D341Med (cell line): Measurements from ENCODE around the gene METAP1.
"Not testable (repeated sequence)": the region's sequence is repeated elsewhere in the genome, so short reads cannot be mapped to it uniquely, and the experiment has no call there.

Source experiments
- DNase-seq: peaks from one replicate; pipeline ENCODE4 v3.0.0; 2012; ENCODE audit warnings: low spot score

METAP1 gene

GRCh38 chr4:99099814-99100213 lies 104.3 kb downstream of the METAP1 start:
- not testable (repeated sequence) for DNase-seq

GRCh38 chr4:99100876-99101275 lies 105.4 kb downstream of the METAP1 start:
- no peak for DNase-seq

GRCh38 chr4:99102634-99103033 lies 107.1 kb downstream of the METAP1 start:
- DNase-seq: no peak

- no peak for DNase-seq
These were observed 107.6 kb downstream of the METAP1 start for GRCh38 chr4:99103166-99103565.

GRCh38 chr4:99104153-99104552 lies 108.6 kb downstream of the METAP1 start:
- no peak for DNase-seq

- DNase-seq: not testable (repeated sequence)
These were observed 113.8 kb downstream of the METAP1 start for GRCh38 chr4:99109286-99109685.
